IPS-18a (cell line): ENCODE measurements around the gene HEPACAM.

Experiments
- H3K27ac ChIP-seq: one replicate; pipeline ENCODE4 v1.5.1; 2013; ENCODE audit warnings: low read length
- H3K27me3 ChIP-seq: one replicate; pipeline ENCODE4 v1.6.1; 2013; ENCODE audit warnings: mild to moderate bottlenecking, low read length; ENCODE audit not compliant: control insufficient read depth, insufficient read depth
- H3K36me3 ChIP-seq: one replicate; pipeline ENCODE4 v1.6.1; 2013; ENCODE audit warnings: low read depth, low read length; ENCODE audit not compliant: control insufficient read depth
- H3K4me1 ChIP-seq: one replicate; pipeline ENCODE4 v1.6.1; 2013; ENCODE audit warnings: low read depth, low read length; ENCODE audit not compliant: control insufficient read depth
- H3K4me3 ChIP-seq: one replicate; pipeline ENCODE4 v1.5.1; 2013; ENCODE audit warnings: low read length
- H3K9ac ChIP-seq: one replicate; pipeline ENCODE4 v1.6.1; 2013; ENCODE audit warnings: mild to moderate bottlenecking, low read length, moderate library complexity
- H3K9me3 ChIP-seq: one replicate; pipeline ENCODE4 v1.6.1; 2013; ENCODE audit warnings: low read depth, low read length; ENCODE audit not compliant: control insufficient read depth

The HEPACAM gene

DNA sequence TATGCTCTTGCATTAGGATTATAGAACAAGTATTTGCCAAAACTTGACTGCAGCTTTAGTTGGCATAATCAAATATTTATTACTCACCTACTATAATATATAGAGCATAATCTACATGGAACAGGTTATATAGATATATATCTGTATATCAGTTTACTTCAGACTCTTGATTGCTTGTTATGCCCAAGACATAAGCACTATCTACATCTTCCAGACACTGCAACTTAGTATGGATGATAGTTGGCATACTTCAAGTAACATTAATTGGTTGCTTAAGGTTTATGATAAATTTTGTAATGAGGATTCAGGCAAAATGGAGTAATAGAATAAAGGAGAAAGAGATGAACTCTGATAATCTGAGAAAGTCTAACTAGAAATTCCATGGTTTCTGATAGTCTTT, 19.2 kb upstream of the HEPACAM start:
- Histone ChIP-seq H3K4me3 (no peak overlapping the region), H3K27me3 (peaks cover 14% of the 10 kb centered on the region), H3K4me1 (peaks cover 12% of the 10 kb centered on the region), H3K36me3 (no peaks in the 10 kb centered on the region), H3K9me3 (no peaks in the 10 kb centered on the region), H3K27ac (no peak overlapping the region), H3K9ac (no peak overlapping the region)

DNA sequence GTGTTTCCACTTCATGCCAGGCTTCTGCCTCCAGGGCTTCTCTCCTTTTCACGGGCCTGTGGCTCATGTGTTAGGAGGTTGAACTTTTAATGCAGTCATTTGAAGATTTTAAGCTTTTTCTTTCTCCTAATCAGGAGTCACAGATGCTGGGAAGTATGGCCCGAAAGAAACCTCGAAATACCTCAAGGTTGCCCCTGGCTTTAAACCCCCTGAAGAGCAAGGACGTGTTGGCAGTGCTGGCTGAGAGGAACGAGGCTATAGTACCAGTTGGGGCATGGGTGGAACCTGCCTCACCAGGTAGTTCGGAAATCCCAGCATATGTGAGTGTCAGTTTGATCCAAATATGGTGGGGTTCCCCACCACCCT, 18.7 kb upstream of the HEPACAM start:
- H3K4me1 ChIP-seq = peaks cover 12% of the 10 kb centered on the region
- H3K9me3 ChIP-seq = no peaks in the 10 kb centered on the region
- H3K4me3 ChIP-seq = peak overlapping the region; percentile 71
- H3K36me3 ChIP-seq = no peaks in the 10 kb centered on the region
- no peak overlapping the region for H3K27ac ChIP-seq
- H3K27me3 ChIP-seq = peaks cover 14% of the 10 kb centered on the region
- H3K9ac ChIP-seq = peak overlapping the region; percentile 31

DNA sequence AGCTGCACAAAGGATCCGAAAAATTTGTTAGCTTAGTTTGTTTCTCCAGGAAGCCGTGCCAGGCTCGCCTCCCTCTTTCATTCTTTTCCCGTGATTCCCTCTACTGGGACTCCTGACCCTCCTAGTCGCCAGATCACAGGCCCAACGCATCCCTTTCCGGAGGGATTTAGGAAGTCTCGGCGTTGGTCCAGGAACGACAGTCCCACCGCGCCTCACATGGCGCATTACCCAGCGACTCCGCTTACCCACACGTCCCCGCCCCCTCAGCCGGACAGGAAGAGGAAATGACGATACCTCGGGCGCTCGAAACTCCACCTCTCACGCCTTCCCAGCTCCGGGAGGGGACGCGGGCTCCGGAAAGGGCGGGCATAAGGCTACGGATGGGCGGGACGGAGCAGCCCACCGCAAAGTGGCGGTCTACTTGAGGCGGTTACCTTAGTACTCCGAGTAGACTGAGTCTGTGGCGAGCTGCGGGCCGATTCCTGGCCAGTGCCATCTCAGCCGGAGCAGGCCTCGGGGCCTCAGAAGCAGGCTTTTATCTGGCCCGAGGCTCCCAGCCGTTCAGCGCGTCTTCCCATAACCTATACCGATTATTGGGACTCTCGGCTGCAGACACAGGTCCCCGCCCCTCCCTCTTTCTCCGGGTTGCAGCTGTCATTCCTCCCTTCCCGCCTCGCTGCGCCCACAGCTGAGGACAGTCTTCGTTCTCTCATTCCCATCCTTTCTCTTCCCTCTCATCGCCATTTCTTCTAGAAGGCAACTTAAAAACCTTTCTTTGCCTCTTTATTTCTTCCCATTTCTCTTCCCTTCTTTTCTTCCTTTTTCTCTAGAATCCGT, 18.1 kb upstream of the HEPACAM start, which contains the start of gene CCDC15:
CCDC15 (plus strand) TSS at position 450 of the 837 bp plus-strand sequence. CDS start 531 bp downstream, outside the sequence.
- Histone ChIP-seq H3K27me3 (peaks cover 14% of the 10 kb centered on the region), H3K27ac (peak within 1 kb of the TSS; percentile 10), H3K4me3 (peak within 1 kb of the TSS; percentile 71), H3K9me3 (no peaks in the 10 kb centered on the region), H3K4me1 (peaks cover 12% of the 10 kb centered on the region), H3K9ac (peak within 1 kb of the TSS; percentile 53), H3K36me3 (no peaks in the 10 kb centered on the region)

DNA sequence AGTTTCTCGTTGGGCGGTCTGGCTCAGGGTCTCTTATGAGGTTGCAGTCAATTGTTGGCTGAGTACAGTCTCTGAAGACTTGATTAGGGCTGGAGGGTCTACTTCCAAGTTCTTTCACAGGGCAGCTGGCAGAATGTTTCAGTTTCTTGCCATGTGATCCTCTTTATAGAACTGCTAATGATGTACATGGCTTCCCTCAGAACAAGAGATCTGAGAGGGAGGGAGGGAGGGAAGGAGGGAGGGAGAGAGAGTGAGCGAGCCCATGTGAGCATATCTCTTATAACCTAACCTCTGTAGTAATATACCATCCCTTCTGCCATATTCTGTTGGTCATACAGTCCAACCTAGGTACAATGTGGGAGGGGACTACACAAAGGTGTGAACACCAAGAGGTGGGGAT, 15.5 kb upstream of the HEPACAM start:
- H3K9ac ChIP-seq = no peak overlapping the region
- H3K36me3 ChIP-seq = no peaks in the 10 kb centered on the region
- H3K4me1 ChIP-seq = peaks cover 12% of the 10 kb centered on the region
- H3K4me3 ChIP-seq = no peak overlapping the region
- H3K27ac ChIP-seq = no peak overlapping the region
- H3K9me3 ChIP-seq = no peaks in the 10 kb centered on the region
- peaks cover 14% of the 10 kb centered on the region for H3K27me3 ChIP-seq

DNA sequence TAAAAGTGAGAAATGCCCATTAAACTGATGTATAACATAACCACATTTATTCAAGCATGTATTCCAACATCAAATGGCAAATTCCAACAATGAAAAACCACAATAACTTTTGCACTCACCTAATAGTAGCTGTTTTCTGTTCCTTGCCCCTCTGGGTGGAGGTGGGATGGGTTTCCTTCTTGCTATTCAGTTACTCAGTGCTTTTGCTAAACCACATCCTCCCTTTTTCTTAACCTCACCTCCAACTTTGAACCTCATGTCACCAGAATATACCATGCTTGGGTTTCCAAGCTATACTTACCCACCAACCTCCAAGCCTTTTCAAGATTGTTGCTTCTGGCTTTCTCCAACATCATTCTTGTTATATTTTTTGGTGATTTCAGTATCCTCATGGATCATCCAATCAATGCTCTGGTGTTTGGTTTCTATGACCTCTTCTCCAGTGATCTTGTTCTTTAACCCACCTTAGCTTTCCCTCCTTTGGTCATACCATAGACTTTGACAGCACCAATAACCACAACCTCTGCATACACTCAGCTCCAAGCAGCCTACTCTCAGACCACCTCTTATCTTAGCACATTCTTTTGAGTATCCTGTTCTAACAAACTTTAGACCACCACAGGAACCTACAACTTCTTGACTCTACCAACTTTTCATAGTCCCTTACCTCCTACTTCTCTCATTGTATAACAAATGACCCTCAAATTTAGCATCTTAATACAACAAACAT, 14.9 kb upstream of the HEPACAM start:
- peaks cover 12% of the 10 kb centered on the region for H3K4me1 ChIP-seq
- peaks cover 14% of the 10 kb centered on the region for H3K27me3 ChIP-seq
- H3K36me3 ChIP-seq = no peaks in the 10 kb centered on the region
- no peak overlapping the region for H3K27ac ChIP-seq
- no peak overlapping the region for H3K4me3 ChIP-seq
- no peaks in the 10 kb centered on the region for H3K9me3 ChIP-seq
- H3K9ac ChIP-seq = no peak overlapping the region

DNA sequence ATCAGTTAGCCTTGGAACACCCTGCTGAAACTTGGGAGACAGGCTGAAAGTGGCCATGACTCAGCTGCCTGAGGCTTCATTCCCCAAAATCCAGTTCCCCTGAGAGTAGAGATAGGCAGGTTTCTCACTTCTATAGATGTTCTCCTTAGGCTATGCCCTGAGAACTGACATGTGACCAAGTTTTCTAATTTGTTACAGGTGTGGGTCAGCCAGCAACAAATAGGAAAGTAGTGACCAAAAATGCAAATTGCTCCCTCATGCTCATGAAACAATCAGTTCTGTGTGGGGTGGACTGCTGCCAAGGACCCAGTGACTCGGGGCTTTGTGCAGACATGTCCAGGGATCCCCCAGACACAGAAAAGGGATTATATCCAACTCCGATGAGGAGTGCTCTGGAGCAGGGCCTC, 10.9 kb upstream of the HEPACAM start:
- H3K27me3 ChIP-seq = peaks cover under 1% of the 10 kb centered on the region
- no peak overlapping the region for H3K9ac ChIP-seq
- no peaks in the 10 kb centered on the region for H3K4me1 ChIP-seq
- H3K36me3 ChIP-seq = no peaks in the 10 kb centered on the region
- H3K4me3 ChIP-seq = no peak overlapping the region
- no peak overlapping the region for H3K27ac ChIP-seq
- H3K9me3 ChIP-seq = no peaks in the 10 kb centered on the region

- H3K27me3 ChIP-seq = no peaks in the 10 kb centered on the region
- no peaks in the 10 kb centered on the region for H3K9me3 ChIP-seq
- no peak overlapping the region for H3K27ac ChIP-seq
- H3K4me1 ChIP-seq = no peaks in the 10 kb centered on the region
- no peak overlapping the region for H3K9ac ChIP-seq
- H3K4me3 ChIP-seq = no peak overlapping the region
- H3K36me3 ChIP-seq = no peaks in the 10 kb centered on the region
These were observed 10.0 kb upstream of the HEPACAM start for GRCh38 chr11:124945826-124946225.

- Histone ChIP-seq H3K4me3 (no peak overlapping the region), H3K27me3 (no peaks in the 10 kb centered on the region), H3K9me3 (no peaks in the 10 kb centered on the region), H3K4me1 (no peaks in the 10 kb centered on the region), H3K36me3 (no peaks in the 10 kb centered on the region), H3K9ac (no peak overlapping the region), H3K27ac (no peak overlapping the region)
These were observed 8.7 kb upstream of the HEPACAM start for GRCh38 chr11:124944565-124944964.

DNA sequence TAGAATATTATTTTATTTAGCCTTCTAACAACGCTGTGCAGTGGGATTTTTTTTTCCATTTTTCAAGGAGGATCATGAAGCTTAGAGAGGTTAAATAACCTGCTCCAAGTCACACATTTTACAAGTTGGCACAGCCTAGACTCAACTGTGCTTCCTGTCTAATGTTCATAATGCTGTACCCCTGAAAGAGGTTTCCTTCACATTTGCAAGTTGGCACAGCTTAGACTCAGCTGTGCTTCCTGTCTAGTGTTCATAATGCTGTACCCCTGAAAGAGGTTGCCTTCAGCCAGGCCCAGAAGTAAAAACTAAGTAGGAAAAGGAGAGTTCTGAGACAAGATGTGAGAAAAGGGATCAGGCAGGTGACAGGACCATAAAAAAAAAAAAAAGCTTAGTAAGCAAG, 7.9 kb upstream of the HEPACAM start:
- Histone ChIP-seq H3K4me1 (no peaks in the 10 kb centered on the region), H3K9me3 (no peaks in the 10 kb centered on the region), H3K4me3 (no peak overlapping the region), H3K27me3 (no peaks in the 10 kb centered on the region), H3K36me3 (no peaks in the 10 kb centered on the region), H3K27ac (no peak overlapping the region), H3K9ac (no peak overlapping the region)

- no peaks in the 10 kb centered on the region for H3K9me3 ChIP-seq
- no peaks in the 10 kb centered on the region for H3K27me3 ChIP-seq
- no peak overlapping the region for H3K9ac ChIP-seq
- H3K4me3 ChIP-seq = no peak overlapping the region
- H3K36me3 ChIP-seq = no peaks in the 10 kb centered on the region
- no peaks in the 10 kb centered on the region for H3K4me1 ChIP-seq
- no peak overlapping the region for H3K27ac ChIP-seq
These were observed 7.4 kb upstream of the HEPACAM start for GRCh38 chr11:124943254-124943616.

- Histone ChIP-seq H3K9me3 (no peaks in the 10 kb centered on the region), H3K27me3 (no peaks in the 10 kb centered on the region), H3K27ac (no peak overlapping the region), H3K4me3 (no peak overlapping the region), H3K36me3 (no peaks in the 10 kb centered on the region), H3K9ac (no peak overlapping the region), H3K4me1 (no peaks in the 10 kb centered on the region)
These were observed 6.8 kb upstream of the HEPACAM start for GRCh38 chr11:124942466-124943253.
